GM21367 (cell line): ENCODE measurements around the gene GFRA3.
A peak's percentile ranks its signal among the peaks of the same experiment; 100 is the strongest.
"Not testable (repeated sequence)": the region's sequence is repeated elsewhere in the genome, so short reads cannot be mapped to it uniquely, and the experiment has no call there.

Experiments used
- ATAC-seq: cut with Tn5 transposase; IDR thresholded peaks from one replicate; pipeline ENCODE4 v1.9.1; 2021; ENCODE audit not compliant: unreplicated experiment

Gene GFRA3

DNA sequence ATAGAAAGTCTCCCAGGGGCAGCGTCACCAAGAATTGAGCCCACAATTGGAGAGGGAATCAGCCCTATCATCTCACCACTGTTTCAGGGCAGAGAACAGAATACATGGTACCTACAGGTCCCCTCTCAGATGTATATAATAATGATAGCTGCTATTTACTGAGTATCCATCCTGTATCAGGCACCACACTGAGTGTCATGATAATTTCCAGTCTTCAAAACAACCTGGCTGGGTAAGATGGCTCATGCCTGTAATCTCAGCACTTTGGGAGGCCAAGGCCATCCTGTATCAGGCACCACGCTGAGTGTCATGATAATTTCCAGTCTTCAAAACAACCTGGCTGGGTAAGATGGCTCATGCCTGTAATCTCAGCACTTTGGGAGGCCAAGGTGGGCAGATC lies 26.6 kb downstream of the GFRA3 start:
- ATAC-seq = not testable (repeated sequence)

- no peak for ATAC-seq
Observed at GRCh38 chr5:138246822-138247221, 27.6 kb downstream of the GFRA3 start.

DNA sequence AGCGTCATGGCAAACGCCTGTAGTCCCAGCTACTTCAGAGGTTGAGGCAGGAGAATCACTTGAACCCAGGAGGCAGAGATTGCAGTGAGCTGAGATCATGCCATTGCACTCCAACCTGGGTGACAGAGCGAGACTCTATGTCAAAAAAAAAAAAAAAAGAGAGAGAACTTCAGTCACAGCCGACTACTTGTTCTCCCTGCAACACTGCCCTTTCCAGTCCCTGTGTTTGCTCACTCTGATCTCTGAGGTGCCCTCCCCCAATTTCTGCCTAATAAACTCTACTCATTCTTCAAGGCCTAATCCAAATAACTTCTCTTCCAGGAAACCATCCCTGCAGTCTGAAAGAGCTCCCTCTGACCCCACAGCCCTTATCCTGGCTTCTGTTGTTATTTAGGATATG lies 28.1 kb downstream of the GFRA3 start:
- ATAC-seq = no peak

- ATAC-seq = no peak
Observed at GRCh38 chr5:138245717-138246116, 28.7 kb downstream of the GFRA3 start.

- ATAC-seq = no peak
Observed at GRCh38 chr5:138243794-138244193, 30.6 kb downstream of the GFRA3 start.

GRCh38 chr5:138241688-138242571 lies 32.5 kb downstream of the GFRA3 start:
- no peak for ATAC-seq

DNA sequence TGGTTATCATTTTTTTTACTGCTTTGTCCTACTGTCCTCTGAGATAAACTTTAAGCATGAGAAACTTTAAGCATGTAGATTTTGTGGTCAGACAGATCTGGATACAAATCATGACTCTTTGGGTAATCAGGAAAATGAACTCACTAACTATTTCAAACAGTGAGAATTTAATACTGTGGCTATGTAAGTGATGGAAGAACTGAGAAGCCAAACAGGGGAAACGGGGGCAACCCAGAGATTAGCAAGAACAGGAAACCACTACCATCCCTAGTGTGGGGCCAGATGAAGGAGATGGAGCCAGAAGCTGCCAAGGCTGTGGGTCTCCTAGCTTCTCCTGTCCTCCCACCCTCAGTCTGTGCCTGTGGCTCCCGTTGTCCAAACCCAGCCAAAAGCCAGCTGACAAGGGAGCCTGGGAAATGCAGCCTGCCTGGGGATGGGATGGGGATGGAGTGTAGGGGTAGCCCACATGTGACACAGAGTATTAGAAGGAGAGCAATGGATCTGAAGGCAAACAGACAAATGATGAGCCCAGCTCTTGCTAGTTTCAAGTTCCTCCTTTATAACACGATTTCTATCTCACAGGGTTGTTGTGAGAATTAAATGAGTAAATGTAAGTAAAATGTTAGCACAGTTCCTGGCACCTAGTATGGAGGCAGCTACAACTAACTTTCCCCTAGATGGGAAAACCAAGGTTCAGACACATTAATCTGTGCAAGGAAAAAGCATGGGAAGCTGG lies 33.6 kb downstream of the GFRA3 start:
- ATAC-seq = no peak

GRCh38 chr5:138238034-138238433 lies 36.4 kb downstream of the GFRA3 start:
- ATAC-seq = no peak

GRCh38 chr5:138234651-138235050 lies 39.8 kb downstream of the GFRA3 start:
- ATAC-seq = no peak

GRCh38 chr5:138233280-138233679 lies 41.1 kb downstream of the GFRA3 start:
- no peak for ATAC-seq

GRCh38 chr5:138230981-138231589 lies 43.3 kb downstream of the GFRA3 start:
- no peak for ATAC-seq

DNA sequence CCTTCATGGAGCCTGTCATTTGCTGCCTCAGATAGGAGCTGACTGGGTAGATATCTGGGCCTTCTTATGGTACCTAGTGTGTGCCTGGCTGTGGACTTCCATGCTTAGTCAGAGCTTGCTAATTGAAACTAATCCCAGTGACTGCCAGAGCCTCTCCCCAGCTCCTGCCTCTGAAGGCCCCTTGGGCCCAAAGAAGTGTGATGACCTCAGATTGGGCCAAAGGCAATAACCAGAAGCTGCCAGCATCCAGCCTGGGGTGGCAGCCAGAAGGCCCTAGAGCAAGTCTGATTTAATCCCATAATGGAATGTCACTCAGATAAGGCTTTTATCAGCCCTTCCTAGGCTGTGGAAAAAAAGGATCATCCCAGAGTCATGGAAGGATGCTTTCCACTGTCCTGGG lies 44.2 kb downstream of the GFRA3 start:
- no peak for ATAC-seq

DNA sequence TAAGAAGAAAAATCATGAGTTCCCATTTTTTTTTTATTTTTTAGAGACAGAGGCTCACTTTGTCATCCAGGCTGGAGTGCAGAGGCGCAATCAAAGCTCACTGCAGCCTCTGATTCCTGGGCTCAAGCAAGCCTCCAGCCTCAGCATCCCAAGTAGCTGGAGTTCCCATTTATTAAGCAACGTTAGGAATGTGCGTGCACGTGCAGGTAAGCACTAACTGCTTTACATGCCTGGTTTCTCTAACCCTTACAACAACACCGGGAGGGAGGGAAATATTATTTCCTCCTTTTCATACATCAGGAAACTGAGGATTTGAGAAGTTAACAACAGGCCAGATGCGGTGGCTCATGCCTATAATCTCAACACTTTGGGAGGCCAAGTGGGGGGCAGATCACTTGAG lies 45.0 kb downstream of the GFRA3 start:
- ATAC-seq = no peak

DNA sequence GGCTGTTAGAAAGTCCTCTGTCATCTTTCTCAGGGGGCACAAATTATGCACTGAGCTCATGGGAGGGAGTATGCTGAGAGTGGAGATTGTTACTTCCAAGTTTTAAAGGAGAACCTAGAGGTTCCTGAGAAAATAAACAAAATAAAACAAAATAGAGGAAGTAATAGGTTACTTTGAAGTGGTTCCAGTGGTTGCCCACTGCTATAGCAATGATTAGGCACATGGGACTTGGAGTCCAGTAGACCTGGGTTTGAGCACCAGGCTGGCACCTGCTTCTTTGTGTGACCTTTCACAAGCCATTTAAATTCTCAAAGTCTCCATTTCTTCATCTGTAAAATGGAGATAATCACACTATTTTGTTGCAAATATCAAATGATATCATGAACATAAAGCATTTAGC lies 47.5 kb downstream of the GFRA3 start:
- ATAC-seq = no peak

DNA sequence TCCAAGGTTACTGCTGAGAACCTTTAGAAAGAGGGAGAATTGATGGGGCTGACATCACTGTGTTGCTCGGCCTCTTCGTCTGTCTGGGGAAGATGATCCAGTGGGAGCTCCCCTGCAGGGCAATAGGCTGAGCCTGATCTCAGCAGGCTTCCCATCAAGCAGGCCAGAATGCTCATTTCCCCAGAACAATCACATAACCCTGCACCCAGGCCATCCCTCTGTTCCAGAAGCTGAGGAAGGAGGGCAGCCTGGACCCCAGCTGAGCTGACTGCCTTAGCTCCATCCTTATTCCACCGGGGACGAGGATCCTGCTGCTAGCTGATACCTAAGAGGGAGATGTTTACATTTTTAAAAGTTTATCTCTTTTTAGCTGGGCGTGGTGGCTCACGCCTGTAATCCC lies 49.7 kb downstream of the GFRA3 start:
- no peak for ATAC-seq

DNA sequence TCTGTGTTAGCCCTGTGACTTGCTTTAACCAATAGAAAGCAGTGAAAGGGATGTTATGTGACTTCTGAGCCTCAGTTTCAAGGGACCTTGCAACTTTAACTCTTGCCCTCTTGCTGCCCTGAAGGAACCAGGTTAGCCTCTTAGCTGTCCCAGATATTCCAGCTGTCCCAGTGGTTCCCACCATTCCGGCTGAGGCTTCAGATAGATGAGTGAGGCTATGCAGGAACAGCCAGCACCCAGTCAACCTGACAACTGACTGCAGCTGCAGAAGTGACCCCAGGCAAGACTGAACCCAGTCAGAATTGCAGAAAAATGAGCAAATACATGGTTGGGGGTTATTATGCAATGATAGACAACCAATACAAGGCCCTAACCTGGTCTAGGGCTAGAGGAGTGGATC lies 50.9 kb downstream of the GFRA3 start:
- ATAC-seq = no peak

- ATAC-seq = no peak
Observed at GRCh38 chr5:138216799-138217198, 57.6 kb downstream of the GFRA3 start.

- ATAC-seq = peak; percentile 85
Observed at GRCh38 chr5:138213161-138214029, 61.0 kb downstream of the GFRA3 start, which contains the start of gene CDC23. TSS of gene CDC23 (minus strand) at chr5:138213323. CDS start at chr5:138213312, 11 bp downstream.

GRCh38 chr5:138212828-138213160 lies 61.6 kb downstream of the GFRA3 start:
- peak; percentile 9 for ATAC-seq

- ATAC-seq = no peak
Observed at GRCh38 chr5:138210985-138211384, 63.4 kb downstream of the GFRA3 start.
